Measurements from ENCODE around the gene CRTC3.

GRCh38 chr15:90660195-90660998 is 130.7 kb downstream of the CRTC3 start:
- TF ChIP-seq, protein P1, sequence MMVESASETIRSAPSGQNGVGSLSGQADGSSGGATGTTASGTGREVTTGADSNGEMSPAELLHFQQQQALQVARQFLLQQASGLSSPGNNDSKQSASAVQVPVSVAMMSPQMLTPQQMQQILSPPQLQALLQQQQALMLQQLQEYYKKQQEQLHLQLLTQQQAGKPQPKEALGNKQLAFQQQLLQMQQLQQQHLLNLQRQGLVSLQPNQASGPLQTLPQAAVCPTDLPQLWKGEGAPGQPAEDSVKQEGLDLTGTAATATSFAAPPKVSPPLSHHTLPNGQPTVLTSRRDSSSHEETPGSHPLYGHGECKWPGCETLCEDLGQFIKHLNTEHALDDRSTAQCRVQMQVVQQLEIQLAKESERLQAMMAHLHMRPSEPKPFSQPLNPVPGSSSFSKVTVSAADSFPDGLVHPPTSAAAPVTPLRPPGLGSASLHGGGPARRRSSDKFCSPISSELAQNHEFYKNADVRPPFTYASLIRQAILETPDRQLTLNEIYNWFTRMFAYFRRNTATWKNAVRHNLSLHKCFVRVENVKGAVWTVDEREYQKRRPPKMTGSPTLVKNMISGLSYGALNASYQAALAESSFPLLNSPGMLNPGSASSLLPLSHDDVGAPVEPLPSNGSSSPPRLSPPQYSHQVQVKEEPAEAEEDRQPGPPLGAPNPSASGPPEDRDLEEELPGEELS (CRISPR knock-in tag; IDR thresholded peaks at IDR 0.05), result no peak
- TF ChIP-seq DPF2 (CRISPR knock-in tag; IDR thresholded peaks at IDR 0.05; ENCODE audit: borderline replicate concordance, low read depth) (no peak), ZNF780A (CRISPR knock-in tag; IDR thresholded peaks at IDR 0.05) (no peak), CTCF (CRISPR knock-in tag; IDR thresholded peaks at IDR 0.05) (no peak), IRF2 (CRISPR knock-in tag; IDR thresholded peaks at IDR 0.05) (no peak), ZNF274 (CRISPR knock-in tag; IDR thresholded peaks at IDR 0.05) (no peak)
